AG09319 (cell line): Measurements from ENCODE around the gene TVP23B.
"Not testable (repeated sequence)": the region's sequence is repeated elsewhere in the genome, so short reads cannot be mapped to it uniquely, and the experiment has no call there.

ENCODE experiments used
- DNase-seq: peaks from one replicate; pipeline ENCODE4 v3.0.0-alpha.2; 2010; ENCODE audit warnings: low read depth; ENCODE audit errors: extremely low read depth

Gene TVP23B

DNA sequence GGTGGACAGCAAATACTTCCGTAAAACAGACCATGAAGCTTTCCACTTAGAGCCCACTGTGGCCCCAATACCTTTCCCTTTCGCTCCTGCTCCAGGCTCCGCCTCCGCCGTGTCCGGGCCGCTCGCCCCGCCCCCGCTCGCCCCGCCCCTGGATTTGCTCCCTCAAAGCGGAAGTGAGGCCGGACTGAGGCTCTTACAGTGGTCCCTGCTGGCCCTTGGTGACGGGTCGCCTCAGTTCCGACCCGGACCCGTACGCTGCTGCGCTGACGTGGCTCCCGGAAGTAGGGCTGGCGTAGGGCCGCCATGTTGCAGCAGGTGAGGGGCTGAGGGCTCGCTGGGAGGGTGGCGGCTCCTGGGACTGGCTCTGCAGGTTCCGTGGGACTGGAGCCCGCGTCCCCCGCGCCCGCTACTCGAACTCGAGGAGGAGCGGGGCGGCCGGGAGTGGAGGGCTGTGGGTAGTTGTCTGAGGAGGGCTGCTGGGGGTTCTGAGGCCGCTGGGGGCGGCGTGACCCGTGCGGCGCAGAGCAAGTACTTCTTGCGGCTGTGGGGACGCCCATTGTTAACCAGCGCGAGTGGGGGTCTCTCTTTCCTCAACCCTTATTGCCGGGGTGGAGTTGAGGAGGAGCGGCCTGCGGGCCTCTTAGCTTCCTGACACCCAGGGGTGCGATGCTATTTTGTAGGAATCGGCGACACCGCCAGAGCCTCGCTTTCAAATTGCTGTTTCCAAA lies at the start of gene TVP23B:
Gene TVP23B, plus strand, starts transcription at position 193 of the 728 bp plus-strand sequence. Its CDS starts 111 bp downstream, at position 304.
- peak; percentile 85 for DNase-seq

DNA sequence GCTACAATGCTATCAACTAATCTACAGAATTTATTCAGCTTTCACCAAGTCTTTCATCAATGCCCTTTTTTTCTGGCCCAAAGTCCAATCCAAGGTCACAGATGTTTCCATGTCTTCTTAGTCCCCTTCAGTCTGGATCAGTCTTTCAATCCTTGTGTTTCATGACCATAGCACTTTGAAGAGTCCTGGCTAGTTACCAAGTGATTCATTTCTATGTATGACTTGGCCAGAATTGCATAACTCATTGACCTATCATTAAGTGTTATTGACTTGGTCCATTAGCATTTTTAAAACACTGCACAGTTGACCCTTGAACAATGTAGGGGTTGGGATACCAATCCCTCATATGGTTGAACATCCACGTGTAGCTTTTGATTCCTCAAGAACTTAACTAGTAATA lies 48.5 kb upstream of the TVP23B start:
- DNase-seq, result not testable (repeated sequence)

DNA sequence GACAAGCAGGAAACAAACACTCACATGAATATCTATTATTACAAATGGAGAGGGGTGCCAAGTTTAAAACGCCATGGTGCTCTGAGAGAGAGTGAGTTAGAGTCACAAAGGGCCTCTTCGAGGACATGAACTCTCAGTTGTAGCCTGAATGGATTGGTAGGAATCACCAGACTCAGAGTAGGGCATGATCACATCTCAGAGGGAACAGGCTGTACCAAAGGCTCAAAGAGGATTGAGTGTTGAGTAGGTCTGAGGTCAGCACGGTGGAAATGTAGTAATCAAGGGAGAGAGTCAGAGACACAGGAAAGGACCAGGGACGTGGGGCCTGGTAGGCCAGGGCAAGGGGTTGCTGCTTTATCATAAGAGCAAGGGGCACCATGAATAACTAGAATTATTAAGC lies 47.6 kb upstream of the TVP23B start:
- DNase-seq, result not testable (repeated sequence)

DNA sequence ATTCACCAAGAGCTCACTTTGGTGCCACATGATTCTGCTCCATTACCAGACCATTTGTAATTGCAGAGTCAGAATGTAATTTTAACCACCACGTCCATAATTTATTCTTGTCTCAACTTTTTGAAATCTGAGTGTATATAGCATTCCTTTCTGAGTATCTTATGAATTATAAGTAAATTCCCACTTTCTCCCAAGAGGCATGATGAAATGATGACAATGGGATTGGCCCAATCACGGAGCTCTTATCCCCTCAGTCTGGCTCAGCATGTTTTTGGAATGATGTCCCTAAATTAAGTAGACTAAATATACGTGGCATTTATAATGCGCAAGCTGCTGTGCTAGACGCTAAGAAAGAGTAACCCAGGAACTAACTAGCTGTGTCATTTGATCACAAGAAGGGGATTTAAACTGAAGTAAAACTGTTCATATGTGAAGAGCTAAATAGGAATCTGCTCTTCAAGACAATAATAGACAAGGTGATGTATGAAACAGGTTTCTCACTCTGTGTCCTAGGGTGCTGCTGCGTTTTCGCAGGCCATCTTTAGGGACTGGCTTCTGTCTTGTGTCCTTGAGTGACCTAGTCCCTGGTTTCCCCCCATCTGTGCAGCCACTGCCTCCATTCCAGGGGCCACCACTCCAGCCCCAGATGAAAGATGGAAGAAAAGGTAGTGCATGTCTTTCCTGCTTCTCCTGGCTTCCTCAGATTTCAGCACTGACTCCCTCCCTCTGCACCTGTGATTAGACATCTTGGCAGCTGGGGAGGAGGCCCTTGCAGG lies 41.2 kb upstream of the TVP23B start:
- DNase-seq, result not testable (repeated sequence)

DNA sequence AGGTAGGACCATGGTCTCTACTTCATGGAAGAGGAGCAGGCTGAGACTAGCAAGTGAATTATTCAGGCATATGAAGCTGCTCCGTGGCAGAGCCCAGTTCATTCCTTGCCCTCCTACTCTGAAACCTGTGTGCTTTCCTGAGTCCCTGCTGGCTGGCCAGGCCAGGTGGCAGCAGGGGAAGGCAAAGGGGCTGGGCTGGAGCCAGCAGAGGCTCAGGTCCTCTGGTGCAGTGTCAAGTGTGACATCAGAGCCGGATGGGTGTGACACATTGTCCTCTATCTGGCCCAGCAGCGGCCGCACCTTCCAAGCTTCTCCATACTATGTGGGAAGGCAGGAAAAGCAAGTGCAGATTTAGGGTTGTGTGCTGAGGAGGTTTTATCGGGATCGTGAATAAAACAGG lies 39.8 kb upstream of the TVP23B start:
- not testable (repeated sequence) for DNase-seq

DNA sequence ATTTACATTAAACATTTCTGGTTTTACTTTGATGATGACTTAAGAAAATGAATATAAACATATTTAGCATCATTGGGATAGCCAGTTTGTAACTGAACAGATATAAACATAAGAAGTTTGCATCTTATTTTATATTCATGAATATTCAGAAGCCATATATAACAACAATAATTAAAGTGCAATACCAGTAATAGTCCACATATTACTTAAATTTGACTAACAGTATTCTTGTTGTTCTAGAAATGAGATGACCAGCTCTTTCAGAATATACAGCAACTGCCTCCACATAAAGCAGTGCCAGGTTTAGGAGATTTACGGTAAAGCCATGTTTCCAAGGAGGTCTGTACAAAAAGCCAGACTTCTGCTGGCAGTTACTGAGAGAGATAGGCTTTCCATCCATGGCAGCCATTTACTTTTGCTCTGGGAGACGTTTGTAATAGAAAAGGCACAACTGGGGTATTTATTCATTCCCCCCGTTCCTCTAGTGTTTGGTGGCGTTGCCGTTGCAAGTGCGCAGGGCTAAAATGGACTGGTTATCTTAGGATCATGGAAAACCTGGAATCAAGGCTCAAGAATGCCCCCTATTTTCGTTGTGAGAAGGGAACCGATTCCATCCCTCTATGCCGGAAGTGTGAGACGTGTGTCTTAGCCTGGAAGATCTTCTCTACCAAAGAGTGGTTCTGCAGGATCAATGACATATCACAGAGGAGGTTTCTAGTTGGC lies 37.1 kb upstream of the TVP23B start, which contains the start of gene FBXW10:
Gene FBXW10, plus strand, starts transcription at position 356 of the 723 bp plus-strand sequence. Its CDS starts 191 bp downstream, at position 547.
- DNase-seq, result not testable (repeated sequence)

DNA sequence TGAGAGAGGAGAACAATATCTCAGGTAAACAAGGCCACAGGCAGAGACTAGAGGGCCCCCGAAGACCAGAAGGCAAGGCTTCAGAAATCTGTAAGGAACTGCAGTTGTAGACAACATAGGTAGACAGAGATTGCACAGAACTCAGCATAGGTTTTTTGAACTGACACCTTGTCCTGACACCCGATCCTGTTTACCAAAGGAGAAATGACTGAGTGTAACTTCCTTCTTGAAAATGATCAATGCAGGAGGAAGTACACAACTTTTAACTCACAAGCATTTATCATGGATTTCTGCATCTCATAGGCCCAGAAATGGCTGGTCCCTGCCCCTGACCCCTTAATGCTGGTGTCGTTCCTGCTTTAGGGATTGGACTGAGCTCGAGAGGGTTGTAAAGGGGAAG lies 36.3 kb upstream of the TVP23B start:
- not testable (repeated sequence) for DNase-seq

DNA sequence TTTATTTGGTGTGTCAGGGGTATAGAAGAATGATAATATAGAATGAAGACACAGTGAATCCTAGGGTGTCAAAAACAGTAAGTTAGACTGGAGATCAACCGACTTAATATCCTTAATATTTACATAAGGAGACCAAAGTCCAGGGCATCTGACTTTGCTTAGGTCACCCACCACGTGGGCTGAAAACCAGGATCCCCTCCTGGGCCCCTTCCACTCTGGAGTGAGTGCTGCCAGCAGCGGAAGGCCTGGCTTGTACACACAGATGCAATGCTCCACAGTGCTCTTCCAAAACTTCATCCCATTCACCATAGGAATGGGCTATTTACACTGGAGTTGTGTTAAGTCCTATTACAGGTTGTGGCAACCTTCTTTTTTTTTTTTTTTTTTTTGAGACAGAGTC lies 34.4 kb upstream of the TVP23B start:
- DNase-seq, result not testable (repeated sequence)

DNA sequence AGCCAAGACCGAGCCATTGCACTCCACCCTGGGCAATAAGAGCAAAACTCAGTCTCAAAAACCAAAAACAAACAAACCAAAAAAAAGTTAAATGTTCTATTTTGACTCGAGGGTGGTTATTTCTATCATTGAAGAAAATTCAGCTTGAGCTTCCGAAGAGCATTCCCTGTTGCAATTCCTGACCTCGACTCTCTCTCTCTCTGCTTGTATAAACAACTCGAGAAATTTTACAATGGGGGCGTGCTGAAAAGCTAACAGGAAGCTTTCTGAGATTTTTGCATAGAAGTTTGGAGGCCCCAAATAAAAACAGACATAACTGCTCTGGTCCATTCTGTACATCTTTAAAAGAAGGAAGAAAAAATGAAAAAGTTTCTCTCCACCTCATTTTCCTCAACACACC lies 33.5 kb upstream of the TVP23B start:
- DNase-seq, result not testable (repeated sequence)

DNA sequence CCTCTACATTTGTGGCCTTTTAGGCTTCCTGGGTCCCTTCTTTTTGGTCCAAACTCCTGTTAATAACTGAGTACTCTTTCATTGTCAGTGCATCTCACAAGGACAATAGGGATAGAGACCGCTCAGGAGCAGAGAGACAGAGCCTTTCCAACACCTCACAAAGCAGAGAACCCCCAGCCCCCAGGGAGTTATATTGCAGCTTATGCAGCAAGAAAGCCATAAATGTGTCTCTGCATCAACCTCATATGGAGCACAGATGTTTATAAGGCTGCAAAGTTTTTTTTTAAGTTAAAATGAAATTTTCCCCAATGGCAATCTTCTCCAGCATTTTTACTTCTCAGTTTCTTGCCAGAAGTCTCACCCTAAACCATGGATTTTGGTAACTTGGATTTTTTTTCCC lies 30.7 kb upstream of the TVP23B start:
- not testable (repeated sequence) for DNase-seq

DNA sequence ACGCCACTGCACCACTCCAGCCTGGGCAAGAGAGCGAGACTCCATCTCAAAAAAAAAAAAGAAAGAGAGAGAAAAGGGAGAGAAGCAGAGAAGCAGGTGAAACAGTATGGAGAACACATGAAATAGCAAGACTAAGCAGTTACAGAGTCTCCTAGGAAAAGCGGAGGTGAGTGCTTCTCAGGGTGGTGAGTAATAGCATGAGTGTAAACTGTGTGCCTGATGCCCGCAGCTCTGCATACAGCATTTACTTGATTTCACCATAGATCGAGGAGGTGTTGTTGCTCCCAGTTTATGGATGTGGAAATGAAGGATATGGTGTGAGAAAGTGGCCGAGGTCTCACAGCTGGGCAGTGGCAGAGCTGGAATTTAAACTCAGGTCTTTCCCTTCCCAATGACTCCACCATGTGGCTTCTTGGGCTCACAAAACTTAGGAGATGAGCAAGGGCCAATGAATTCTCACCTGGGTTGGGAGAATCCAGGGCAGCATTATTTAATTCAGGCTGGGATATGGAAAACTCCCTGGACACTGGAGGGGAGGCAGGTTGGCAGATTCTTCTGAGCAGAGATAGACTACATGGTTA lies 27.1 kb upstream of the TVP23B start:
- not testable (repeated sequence) for DNase-seq

DNA sequence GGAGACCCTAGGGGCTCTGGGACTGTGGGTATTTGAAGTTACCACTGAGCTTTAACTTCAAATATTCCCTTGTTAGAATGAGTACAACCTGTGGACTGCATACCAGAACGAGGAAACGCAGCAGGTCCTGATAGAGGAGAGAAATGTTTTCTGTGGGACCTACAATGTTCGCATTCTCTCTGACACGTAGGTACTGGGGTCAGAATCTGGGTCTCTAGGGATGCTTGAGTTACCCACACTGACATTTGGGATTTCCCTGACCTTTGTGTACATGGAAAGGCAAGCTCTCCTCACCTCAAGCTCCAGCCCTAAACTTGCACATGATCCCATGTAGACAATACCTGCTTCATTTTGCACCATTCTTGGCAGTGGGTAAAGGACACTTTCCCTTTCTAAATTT lies 25.0 kb upstream of the TVP23B start:
- not testable (repeated sequence) for DNase-seq

DNA sequence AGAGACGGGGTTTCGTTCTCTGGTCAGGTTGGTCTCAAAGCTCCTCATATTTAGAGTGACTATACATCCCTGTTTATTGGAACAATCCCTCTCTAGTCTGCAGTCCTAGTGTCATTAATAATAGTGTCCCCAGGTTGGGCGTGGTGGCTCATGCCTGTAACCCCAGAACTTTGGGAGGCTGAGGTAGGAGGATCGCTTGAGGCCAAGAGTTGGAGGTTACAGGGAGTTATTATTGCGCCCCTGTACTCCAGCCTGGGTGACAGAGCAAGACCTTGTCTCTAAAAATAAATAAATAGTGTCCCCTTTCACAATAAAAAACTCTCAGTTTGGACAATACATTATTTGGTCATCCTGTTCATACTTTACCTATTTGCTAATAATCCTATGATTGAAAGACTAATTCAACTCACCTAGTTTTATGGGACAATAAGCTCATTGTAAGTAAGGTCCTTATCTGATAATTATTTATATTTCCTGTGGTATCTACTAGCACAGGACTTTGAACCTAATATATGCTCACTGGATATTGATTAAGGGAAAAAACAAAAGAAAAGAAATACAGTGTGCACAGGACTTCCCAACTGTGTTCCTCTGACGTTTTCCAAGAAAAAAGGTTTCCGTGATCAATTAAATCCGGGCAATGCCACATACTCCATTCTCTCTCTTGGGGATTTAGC lies 23.5 kb upstream of the TVP23B start:
- not testable (repeated sequence) for DNase-seq

DNA sequence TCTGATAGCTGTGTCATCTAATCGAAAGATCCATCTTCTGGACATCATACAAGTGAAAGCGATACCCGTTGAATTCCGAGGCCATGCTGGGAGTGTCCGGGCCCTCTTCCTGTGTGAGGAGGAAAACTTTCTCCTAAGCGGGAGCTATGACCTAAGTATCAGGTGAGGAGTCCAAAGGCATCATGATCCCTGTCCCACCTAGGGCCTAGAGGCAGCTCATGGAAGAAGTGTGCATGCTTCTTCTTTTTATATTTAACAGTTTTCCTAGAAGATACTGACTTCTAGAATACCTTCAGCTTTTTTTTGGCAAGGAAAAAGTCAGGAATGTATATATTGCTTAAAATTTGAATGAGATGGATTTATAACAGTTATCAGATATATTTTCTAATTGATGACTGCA lies 22.6 kb upstream of the TVP23B start:
- DNase-seq, result not testable (repeated sequence)

DNA sequence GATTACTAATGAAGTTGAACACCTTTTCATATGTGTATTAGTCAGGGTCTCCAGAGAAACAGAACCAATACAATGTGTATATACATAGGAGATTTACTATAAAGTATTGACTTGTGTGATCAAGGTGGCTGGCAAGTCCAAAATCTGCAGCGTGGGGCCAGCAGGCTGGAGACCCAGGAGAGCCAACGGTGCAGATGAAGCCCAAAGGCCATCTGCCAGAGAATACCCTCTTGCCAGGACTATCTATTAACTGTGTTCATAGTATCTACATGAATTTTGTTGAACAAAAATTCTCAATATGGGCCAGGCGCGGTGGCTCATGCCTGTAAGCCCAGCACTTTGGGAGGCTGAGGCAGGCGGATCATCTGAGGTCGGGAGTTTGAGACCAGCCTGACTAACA lies 20.8 kb upstream of the TVP23B start:
- DNase-seq, result not testable (repeated sequence)

DNA sequence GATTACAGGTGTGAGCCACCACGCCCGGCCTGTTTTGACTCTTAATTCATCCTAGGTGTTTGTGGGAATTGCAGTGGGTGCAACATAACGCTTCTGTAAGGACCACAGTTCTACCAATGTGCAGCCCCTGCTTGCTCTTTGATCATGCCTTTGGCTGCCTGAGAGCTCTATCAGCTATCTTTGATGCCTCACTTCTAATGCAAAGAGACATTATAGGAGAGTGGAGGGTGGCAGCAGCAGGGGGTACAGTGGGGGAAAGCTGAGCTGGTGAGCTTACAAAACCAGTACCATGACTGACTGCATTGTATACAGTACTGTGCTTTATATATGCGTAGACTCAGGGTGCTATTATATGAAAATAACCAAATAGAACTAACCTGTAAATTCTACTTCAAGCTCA lies 10.4 kb upstream of the TVP23B start:
- not testable (repeated sequence) for DNase-seq

DNA sequence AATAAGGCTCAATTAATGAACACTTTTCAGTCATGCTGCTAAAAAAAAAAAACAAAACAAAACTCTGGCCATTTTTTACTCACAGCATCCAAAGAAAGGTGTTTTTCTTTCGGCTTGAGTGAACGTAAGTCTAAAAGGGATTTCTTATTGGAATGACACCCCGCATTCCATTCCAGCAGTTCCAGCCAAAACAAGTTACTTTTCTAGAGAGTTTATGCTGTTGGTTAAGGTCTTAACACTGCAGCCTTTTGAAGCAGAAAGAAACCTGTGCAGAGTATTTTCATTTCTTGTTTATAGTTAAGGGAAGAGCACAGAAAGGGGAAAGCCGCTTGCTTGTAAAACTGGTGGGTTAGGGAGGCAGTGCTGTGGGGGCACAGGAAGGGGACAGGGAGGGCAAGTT lies 9.9 kb upstream of the TVP23B start:
- not testable (repeated sequence) for DNase-seq
